Activated T-helper 1 cell treated with anti-CD3 and anti-CD28 coated beads, Interleukin-2, amount 50 U/mL, for 16 hours (primary cell): ENCODE data around the gene PLEKHA6.

ENCODE experiments used
- DNase-seq, 2 donors: peaks; one replicate each; pipeline ENCODE4 v3.0.0-alpha.2; 2020; ENCODE audit warnings: low read depth in 1 of 2, low spot score in 1 of 2

Gene PLEKHA6

GRCh38 chr1:204355913-204356312 lies 3.8 kb downstream of the PLEKHA6 start:
- DNase-seq, result no peak

GRCh38 chr1:204354579-204354978 lies 5.2 kb downstream of the PLEKHA6 start:
- no peak for DNase-seq

- DNase-seq, result no peak
Observed at GRCh38 chr1:204353213-204353910, 6.4 kb downstream of the PLEKHA6 start.

DNA sequence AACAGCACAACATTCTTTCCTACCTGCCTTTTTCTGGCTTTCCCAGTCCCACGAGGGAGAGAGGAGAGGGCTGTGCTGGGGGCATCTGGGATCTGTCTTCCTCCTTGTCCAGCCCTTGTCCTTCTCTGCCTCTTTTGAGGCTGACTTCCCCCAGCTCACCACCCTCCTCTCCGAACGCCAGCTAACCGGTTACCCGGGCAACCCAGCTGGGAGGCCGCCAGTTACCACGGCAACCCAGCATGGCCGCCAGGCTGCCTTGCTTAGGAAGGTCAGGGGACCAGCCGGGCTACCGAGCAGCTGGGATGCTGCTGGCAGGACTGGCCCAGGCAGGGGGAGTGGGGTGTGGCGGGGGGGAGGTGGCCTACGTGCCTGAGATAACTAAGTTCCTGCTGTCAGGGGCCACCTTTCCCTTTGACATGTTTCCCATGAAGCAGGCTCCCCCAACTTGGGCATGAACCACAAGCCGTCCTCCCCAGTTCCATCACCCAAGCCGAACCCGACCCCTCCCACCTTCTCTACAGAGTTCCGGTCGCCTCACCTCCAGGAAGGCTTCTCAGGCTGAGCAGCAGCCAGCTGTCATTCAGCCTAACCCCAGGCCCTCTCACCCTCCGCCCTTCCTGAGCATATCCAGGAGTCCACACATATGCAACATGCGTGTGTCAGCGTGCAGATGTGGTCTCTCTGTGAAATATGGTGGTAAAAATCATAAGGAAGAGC lies 8.7 kb downstream of the PLEKHA6 start:
- no peak for DNase-seq

- no peak for DNase-seq
Observed at GRCh38 chr1:204350312-204350711, 9.4 kb downstream of the PLEKHA6 start.

DNA sequence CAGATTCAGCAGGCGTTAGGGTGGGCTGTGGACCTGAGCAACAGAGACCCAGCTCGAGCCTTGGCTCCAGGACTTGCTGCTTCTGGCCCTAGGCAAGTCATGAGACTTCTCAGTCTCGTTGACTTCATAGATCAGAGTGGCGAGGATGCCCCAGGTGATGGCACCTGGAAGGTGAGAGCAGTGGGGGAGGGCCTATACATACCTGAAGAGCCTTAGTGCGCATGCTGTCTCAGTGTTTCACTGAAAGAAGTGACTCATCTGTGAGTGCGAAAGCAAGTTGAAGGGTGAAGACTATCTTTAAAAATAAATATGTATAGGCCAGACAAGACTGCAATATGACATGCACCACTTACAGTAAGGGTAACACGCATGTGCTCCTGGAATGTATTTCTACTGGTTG lies 10.1 kb downstream of the PLEKHA6 start:
- DNase-seq, result no peak

GRCh38 chr1:204348722-204349121 lies 11.0 kb downstream of the PLEKHA6 start:
- DNase-seq, result no peak

- DNase-seq, result no peak
Observed at GRCh38 chr1:204348242-204348641, 11.5 kb downstream of the PLEKHA6 start.

- no peak for DNase-seq
Observed at GRCh38 chr1:204345941-204346645, 13.6 kb downstream of the PLEKHA6 start.

GRCh38 chr1:204345438-204345841 lies 14.3 kb downstream of the PLEKHA6 start:
- no peak for DNase-seq

DNA sequence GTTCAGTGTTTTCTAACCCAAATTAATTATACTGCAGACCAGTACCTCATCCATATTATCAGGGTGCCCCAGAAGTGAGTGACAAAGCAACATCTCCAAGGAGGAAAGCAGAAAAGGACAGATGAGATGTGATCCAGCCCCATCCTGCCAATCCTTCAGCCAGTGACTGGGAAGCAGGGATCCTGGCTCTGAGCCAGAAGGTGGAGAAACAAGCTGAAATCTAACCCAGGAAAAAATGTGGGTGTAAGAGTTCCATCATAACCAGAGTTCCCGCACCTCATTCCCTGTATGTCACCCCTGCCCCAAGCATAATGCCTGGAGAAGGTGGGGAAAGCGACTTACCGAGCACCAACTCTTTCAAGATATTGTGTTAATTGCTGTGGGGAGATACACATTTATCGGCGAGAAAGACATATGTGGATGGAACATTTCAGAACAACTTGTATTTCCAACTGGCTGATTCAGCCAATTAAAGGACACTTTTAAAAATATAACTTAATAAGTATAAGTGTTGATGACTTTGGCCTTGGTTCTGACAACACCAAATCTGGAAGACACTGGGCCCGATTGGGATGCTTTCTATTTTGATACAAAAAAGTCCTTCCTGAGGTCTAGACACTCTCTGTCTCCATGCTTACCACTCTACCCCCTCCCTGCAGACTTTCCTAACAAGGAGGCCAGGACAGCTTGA lies 14.9 kb downstream of the PLEKHA6 start:
- DNase-seq, result no peak

GRCh38 chr1:204343802-204344201 lies 15.9 kb downstream of the PLEKHA6 start:
- DNase-seq, result no peak

DNA sequence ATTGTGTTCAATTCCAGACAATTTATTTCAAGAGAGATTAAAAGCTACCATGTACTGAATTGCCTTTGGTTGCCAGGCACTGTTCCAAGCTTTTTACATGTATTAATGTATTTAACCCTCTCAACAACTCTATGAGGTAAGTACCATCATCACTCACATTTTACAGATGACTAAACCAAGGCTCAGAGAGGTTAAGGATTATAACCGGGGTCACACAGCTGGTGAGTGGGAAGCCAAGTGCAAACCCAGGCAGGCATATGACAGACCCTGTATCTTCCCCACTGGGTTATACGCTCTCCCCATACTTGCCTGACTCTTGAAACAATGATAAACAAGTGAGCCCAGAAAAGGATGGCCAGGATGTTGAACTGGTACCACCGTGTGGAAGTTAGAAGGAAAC lies 16.5 kb downstream of the PLEKHA6 start:
- DNase-seq, result no peak

DNA sequence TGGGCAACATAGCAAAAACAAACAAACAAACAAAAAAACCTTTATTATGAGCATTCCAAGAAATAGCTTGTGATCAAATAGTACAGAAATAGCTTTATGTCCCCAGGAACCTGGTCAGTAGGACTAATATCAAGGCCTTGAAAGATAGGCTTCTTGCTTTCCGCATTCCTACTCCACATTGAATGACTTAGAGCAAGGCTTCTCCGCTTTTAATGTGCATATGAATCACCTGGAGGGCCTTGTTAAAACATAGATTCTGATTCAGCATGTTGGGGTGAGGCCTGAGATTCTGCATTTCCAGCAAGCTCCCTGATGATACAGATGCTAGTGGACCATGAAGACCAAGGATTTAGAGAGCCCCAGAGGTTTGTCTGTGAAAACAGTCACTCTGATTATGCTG lies 17.4 kb downstream of the PLEKHA6 start:
- DNase-seq, result no peak

GRCh38 chr1:204341380-204341779 lies 18.3 kb downstream of the PLEKHA6 start:
- DNase-seq, result no peak

DNA sequence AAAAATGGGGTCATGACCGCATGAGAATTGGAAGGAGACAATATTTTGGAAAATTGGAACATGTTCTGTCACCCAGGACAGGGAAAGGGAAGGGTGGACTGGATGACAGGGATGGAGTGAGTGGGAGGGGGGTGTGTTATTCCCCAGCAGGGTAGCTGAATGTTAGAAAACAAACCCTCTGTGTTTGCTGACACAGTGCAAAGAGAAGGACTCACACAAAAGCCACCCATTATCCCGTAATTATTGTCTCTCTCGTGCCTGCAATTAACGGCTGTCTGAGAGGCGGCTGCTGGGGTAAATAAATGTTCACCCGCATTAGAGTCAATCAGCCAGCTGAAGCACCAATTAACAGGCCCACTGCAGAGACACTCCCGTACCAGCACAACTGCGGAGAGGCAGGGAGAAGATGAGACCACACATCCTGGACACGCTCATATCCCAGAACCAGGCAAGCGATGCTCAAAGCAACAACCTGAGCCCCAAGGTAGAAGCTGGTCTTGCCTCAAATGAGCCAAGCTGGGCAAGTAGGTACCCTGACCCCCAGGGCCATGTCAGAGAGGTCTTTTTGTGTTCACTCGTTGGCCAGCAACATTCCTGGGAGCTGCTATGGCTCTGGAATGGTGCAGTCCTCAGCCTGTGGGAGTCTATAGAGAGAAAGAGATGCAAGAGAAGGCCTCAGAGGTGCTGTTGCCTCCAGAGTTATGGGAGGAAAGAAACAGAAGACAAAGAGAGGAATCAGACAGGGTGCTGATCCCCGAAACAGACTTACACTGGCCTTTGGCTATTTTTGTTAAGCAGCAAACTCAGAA lies 19.4 kb downstream of the PLEKHA6 start:
- no peak for DNase-seq

GRCh38 chr1:204339541-204339940 lies 20.2 kb downstream of the PLEKHA6 start:
- DNase-seq, result no peak

DNA sequence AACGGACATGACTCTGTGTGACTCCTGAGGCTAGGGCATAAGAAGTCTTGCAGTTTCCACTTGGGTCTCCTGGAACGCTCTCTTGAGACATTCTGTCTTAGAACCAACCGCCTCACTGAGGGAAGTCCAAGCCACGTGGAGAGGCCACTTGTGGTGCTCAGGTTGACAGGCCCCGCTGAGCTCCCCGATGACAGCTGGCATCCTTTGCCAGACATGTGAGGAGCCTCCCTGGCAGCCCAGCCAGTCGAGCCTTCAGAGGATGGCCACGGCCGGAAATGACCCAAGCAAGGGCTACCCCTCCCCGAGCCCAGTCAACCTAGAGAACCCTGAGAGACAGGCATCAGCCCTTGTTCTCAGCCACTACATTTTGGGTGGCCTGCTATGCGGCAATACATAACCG lies 20.7 kb downstream of the PLEKHA6 start:
- DNase-seq, result no peak

- DNase-seq, result no peak
Observed at GRCh38 chr1:204338360-204338759, 21.4 kb downstream of the PLEKHA6 start.

- no peak for DNase-seq
Observed at GRCh38 chr1:204337583-204337982, 22.1 kb downstream of the PLEKHA6 start.

- no peak for DNase-seq
Observed at GRCh38 chr1:204337036-204337429, 22.7 kb downstream of the PLEKHA6 start.
